ENCODE measurements around the gene DYNLL2. TPM values are rescaled to one million over a fixed set of nuclear protein-coding genes. Genes with fewer than 3 reads are reported as not detected.
"Not testable (repeated sequence)": the region's sequence is repeated elsewhere in the genome, so short reads cannot be mapped to it uniquely, and the experiment has no call there.

Gene DYNLL2
- total RNA-seq, 1 donor from 2014 or later = 18.8 TPM

- Mint-ChIP-seq H3K36me3 (ENCODE audit: unreplicated experiment) (peaks cover 12% of the 10 kb centered on the region), H3K27me3 (ENCODE audit: unreplicated experiment) (no peaks in the 10 kb centered on the region), H3K9me3 (ENCODE audit: unreplicated experiment) (no peaks in the 10 kb centered on the region), H3K4me3 (ENCODE audit: unreplicated experiment) (no peak overlapping the region), H3K4me1 (ENCODE audit: unreplicated experiment) (no peaks in the 10 kb centered on the region), H3K27ac (ENCODE audit: unreplicated experiment) (no peak overlapping the region)
- no peak for DNase-seq (ENCODE audit: extremely low spot score, unreplicated experiment)
- no peak for TF ChIP-seq CTCF (IDR thresholded peaks at IDR 0.05)
These were observed 13.7 kb downstream of the DYNLL2 start for GRCh38 chr17:58096892-58097291.

- peak; percentile 42 for DNase-seq (ENCODE audit: extremely low spot score, unreplicated experiment)
- no peak for TF ChIP-seq CTCF (IDR thresholded peaks at IDR 0.05)
- no peak overlapping the region for H3K27ac Mint-ChIP-seq (ENCODE audit: unreplicated experiment)
- H3K4me1 Mint-ChIP-seq (ENCODE audit: unreplicated experiment) = no peaks in the 10 kb centered on the region
- H3K27me3 Mint-ChIP-seq (ENCODE audit: unreplicated experiment) = no peaks in the 10 kb centered on the region
- H3K9me3 Mint-ChIP-seq (ENCODE audit: unreplicated experiment) = no peaks in the 10 kb centered on the region
- H3K36me3 Mint-ChIP-seq (ENCODE audit: unreplicated experiment) = peaks cover 11% of the 10 kb centered on the region
- H3K4me3 Mint-ChIP-seq (ENCODE audit: unreplicated experiment) = no peak overlapping the region
These were observed 14.3 kb downstream of the DYNLL2 start for GRCh38 chr17:58097384-58098088.

GRCh38 chr17:58100506-58100905 lies 17.3 kb downstream of the DYNLL2 start:
- no peaks in the 10 kb centered on the region for H3K9me3 Mint-ChIP-seq (ENCODE audit: unreplicated experiment)
- DNase-seq (ENCODE audit: extremely low spot score, unreplicated experiment) = no peak
- H3K4me1 Mint-ChIP-seq (ENCODE audit: unreplicated experiment) = no peaks in the 10 kb centered on the region
- H3K27ac Mint-ChIP-seq (ENCODE audit: unreplicated experiment) = no peak overlapping the region
- no peaks in the 10 kb centered on the region for H3K27me3 Mint-ChIP-seq (ENCODE audit: unreplicated experiment)
- no peak for TF ChIP-seq CTCF (IDR thresholded peaks at IDR 0.05)
- no peak overlapping the region for H3K4me3 Mint-ChIP-seq (ENCODE audit: unreplicated experiment)
- H3K36me3 Mint-ChIP-seq (ENCODE audit: unreplicated experiment) = no peaks in the 10 kb centered on the region

GRCh38 chr17:58101898-58102297 lies 18.7 kb downstream of the DYNLL2 start:
- not testable (repeated sequence) for H3K9me3 Mint-ChIP-seq (ENCODE audit: unreplicated experiment); H3K36me3 Mint-ChIP-seq (ENCODE audit: unreplicated experiment); H3K27me3 Mint-ChIP-seq (ENCODE audit: unreplicated experiment); H3K4me1 Mint-ChIP-seq (ENCODE audit: unreplicated experiment); DNase-seq (ENCODE audit: extremely low spot score, unreplicated experiment); H3K4me3 Mint-ChIP-seq (ENCODE audit: unreplicated experiment); H3K27ac Mint-ChIP-seq (ENCODE audit: unreplicated experiment)

GRCh38 chr17:58105093-58105492 lies 21.9 kb downstream of the DYNLL2 start:
- TF ChIP-seq CTCF (IDR thresholded peaks at IDR 0.05) = no peak
- no peaks in the 10 kb centered on the region for H3K4me1 Mint-ChIP-seq (ENCODE audit: unreplicated experiment)
- peaks cover 6% of the 10 kb centered on the region for H3K27me3 Mint-ChIP-seq (ENCODE audit: unreplicated experiment)
- DNase-seq (ENCODE audit: extremely low spot score, unreplicated experiment) = no peak
- H3K4me3 Mint-ChIP-seq (ENCODE audit: unreplicated experiment) = no peak overlapping the region
- peaks cover 2% of the 10 kb centered on the region for H3K36me3 Mint-ChIP-seq (ENCODE audit: unreplicated experiment)
- H3K27ac Mint-ChIP-seq (ENCODE audit: unreplicated experiment) = no peak overlapping the region
- H3K9me3 Mint-ChIP-seq (ENCODE audit: unreplicated experiment) = peaks cover 9% of the 10 kb centered on the region

Measured in osteocyte (in vitro differentiated cells).